Activated CD4-positive, CD25-positive, alpha-beta regulatory T cell (primary cell): ENCODE measurements around the gene LTA.
"Not testable (repeated sequence)": the region's sequence is repeated elsewhere in the genome, so short reads cannot be mapped to it uniquely, and the experiment has no call there.

Experiments used
- DNase-seq, 4 experiments: peaks; one replicate each; lab custom pipeline; 2025; lab: John Stamatoyannopoulos, UW

Gene LTA

DNA sequence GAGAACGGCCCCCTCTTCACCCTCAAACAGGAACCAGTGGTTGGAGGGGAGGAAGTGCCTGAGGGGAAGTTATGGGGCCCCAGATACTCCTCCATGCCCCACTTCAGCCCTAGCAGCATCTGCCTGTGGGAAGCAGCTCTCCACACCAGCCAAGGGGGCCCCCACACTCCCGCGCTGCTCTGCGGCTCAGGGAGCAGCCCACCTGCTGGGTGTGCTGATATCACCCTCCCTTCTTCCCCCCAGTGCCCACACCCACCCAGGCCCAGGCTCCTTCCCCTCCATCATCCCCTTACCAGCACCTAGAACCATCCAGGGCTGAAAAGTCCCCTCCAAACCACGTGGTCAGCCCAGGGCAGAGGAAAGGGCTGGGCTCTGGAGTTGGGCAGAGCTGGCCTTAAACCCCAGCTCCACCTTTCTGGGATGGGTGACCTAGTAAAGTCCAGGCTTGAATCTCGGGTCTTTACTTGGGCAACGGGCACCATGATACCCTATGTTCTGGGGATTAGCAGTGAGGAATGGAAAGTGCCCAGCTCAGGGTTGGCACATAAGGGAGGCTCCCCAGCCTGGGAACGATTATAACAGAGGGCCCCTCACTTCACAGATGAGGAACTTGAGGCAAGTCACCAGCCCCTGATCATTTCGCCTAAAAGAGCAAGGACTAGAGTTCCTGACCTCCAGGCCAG, 14.7 kb downstream of the LTA start:
- peak in 1 of 4 experiments; percentile 8 for DNase-seq

DNA sequence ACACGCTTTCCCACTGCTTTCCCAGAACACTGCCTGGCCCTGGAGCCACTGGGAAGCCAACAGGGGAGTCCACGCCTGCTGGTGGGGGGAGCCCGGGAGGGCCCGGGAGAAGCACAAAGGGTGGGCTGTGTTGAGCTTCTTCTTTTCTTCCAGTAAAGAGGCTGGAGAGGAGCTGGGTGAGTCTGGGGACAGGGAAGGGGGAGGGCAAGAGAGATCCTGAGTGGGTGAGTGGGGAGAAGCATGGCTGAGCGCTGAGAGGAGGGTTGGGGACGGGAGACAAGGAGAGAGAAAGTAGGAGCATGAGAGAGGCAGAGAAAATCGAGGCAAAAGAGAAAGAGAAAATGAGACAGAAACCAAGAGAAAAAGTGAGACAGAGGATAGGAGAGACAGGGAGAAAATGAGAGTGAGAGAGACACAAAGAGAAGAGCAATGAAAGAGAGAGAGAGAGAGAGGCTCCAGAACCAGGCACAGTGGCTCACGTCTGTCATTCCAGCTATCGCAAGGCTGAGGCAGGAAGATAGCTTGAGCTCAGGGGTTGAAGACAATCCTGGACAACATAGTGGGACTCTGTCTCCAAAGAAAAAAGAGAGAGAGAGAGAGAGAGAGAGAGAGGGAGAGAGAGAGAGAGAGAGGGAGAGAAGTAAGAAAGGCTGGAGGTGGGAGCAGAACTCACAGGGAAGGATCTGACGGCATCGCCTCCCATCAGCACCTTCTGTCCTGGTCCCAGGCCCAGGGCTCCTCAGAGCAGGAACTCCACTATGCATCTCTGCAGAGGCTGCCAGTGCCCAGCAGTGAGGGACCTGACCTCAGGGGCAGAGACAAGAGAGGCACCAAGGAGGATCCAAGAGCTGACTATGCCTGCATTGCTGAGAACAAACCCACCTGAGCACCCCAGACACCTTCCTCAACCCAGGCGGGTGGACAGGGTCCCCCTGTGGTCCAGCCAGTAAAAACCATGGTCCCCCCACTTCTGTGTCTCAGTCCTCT, 16.0 kb downstream of the LTA start:
- DNase-seq: no peak

GRCh38 chr6:31588871-31589650, 17.0 kb downstream of the LTA start:
- no peak for DNase-seq

- not testable (repeated sequence) for DNase-seq
Observed at GRCh38 chr6:31590691-31591090, 18.6 kb downstream of the LTA start.

DNA sequence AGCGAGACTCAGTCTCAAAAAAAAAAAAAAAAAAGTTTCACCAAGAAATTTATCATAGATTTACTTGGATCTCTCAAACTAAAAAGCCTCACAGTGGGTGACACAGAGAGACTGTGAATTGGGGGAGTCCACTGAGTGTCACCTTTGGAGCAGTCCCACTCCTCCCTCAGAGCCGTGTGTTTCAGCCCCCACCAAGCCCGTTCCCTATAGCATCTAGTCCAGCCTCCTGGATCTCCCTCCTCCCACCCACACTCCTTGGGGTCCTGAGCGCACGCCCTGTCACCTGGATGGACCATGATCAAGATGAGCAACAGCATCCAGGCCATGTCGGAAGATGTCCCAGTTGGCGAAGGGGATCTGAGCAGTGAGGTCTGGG, 20.3 kb downstream of the LTA start:
- DNase-seq: no peak

- DNase-seq: no peak
Observed at GRCh38 chr6:31597006-31597405, 24.9 kb downstream of the LTA start.

DNA sequence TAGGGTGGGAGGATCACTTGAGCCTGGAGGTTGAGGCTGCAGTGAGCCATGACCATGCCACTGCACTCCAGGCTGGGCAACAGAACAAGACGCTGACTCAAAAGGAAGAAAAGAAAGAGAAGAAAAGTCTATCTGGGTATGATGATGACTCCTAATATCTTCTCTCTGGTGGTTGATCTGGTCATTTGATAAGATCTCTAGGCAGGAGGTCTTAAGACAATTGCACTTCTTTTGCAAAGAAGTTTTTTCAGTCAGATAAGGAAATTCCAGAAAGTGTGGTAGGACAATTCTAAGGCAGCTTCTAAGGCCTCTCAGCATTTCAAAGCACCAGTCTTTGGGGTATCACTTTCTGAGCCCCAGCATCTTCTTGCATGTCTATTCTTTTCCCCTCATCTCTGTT, 35.2 kb downstream of the LTA start:
- DNase-seq: no peak

DNA sequence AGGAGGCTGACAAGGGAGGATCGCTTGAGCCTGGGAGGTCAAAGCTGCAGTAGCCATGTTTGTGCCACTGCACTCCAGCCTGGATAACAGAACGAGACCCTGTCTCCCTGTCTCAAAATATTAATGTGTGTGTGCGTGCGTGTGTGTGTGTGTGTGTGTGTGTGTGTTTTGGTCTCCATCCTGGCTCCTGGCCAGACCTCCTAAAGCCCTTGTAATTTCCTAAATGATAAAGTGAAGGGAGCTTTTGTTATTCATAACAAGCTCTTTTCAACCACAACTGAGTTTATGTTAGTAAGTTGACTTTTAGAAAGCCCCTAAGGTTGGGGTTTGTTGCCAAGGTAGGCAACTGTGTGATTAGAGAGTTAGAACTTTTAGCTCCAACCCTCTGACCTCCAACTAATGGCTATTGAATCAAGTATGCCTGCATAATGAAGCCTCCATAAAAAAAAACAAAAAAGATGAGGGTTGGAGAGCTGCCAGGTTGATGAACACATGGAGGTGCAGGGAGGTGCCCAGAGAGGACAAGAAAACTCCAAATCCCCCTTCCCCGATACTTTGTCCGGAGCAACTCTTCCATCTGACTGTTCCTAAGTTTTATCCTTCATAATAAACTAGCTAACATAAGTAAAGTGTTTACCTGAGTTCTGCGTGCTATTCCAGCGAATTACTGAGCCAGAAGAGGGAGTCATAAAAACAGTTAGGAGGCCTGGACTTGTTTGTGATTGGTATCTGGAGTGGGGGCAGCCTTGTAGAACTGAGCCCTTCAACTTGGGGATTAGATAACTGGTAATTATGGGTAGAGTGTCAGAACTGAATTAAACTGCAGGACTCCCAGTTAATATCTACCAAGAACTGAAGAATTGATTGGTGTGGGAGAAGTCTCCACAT, 37.7 kb downstream of the LTA start:
- DNase-seq: no peak

GRCh38 chr6:31610968-31611367, 38.9 kb downstream of the LTA start:
- DNase-seq: no peak

DNA sequence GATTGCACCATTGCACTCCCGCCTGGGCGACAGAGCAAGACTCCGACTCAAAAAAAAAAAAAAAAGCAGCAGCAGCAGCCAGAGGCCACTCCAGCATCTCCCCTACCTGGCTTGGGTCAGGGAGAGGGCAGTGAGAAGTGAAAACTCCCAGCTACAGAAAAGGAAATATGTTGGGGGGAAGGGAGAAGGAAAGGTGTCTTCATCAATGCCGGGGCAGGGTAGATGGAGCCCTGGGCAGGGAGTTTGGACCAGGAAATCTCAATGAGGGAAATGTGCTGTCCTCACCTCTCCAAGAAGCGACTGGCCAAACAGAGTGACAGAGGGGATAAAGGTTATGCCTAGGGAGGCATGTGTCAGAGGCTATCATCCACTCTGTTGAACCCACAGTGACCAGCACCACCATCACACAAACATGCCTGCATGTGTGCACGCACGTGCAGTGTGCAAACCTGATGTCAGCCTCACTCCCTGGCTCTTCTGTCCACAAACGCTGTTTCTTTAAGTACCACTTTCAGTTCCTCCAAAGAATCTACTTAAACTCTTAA, 42.1 kb downstream of the LTA start:
- no peak for DNase-seq

DNA sequence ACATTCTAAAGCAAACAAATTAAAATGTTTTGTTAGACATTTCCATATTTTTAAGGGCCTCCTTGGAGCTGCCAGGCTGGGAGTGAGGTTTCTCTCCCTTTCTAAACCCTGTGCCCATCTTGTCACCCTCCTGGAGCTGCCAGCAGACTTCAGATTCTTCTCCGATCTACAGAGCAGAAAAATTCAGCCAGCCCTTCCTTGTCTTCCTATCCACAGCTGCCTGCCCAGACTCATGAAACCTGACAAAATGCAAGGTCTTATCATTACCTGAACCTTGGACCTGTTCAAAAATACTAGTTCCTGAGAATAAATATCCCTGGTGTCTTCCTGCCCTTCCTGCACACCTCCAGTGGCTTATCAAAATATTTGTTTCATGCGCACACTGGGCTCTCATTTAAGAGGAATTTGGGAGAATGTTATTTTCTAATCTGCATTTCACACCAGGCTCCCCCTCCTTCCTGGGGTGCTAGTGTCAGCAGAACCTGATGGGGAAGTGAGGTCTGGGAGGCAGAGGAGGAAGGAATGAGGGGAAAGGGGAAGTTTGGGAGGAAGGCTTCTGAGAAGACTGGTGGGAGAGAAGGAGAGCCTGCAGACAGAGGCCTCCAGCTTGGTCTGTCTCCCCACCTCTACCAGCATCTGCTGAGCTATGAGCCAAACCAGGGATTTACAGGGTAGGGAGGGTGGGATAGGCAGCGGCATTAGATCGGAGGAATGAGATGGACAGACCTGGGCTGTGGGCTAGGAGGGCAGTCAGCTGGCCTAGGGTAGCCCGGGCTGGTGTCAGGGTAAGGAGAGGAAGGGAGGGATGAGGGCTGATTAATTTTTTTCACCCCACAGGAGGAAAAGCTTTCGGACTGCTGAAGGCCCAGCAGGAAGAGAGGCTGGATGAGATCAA, 42.8 kb downstream of the LTA start, which contains the start of gene AIF1:
TSS of gene AIF1 (plus strand) at position 551 of the 895 bp plus-strand sequence. CDS start at position 647, 96 bp downstream.
- DNase-seq: no peak

DNA sequence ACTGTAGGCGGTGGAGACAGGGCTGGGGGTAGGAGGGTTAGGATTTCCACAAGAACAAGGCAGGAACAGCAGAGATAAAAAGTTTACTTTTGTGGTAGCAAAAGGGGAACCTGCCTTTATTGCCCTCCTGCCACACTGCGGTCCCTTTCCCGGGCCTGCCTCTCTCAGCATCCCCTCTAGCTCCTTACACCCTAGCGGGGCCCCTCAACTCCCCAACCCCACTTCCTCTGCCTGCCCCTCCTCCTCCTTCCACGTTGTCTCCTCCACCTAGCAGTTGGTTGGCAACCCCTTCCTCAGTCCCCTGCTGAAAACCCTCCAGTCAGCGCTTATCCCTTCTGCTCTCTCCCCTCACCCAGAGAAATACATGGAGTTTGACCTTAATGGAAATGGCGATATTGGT, 43.7 kb downstream of the LTA start:
- DNase-seq: no peak

DNA sequence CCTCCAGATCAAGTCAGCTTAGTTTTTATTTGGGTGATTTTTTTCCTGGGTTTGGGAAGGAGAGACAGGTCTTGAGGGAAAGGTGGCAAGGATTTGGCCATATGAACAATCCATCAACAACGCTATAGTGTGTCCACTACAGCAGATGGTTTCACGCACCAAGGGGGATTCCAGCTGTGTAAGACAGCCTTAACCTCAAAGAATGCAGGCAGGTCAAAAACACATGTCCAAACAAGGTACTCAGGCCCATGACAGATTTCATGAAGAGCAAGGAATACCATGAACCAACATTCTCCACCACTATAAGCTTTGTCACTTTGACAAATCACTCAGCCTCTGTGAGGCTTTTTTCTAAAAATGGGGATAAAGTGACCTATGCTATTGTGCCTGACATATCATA, 44.9 kb downstream of the LTA start:
- DNase-seq: no peak

GRCh38 chr6:31619805-31620585, 47.9 kb downstream of the LTA start:
- peak; percentile 91 to 99 (median 99) for DNase-seq

GRCh38 chr6:31620586-31621319, 48.7 kb downstream of the LTA start, which contains the start of gene PRRC2A:
PRRC2A (plus strand) TSS chr6:31620715; CDS start chr6:31622790, 2,075 bp downstream.
- peak; percentile 85 to 99 (median 99) for DNase-seq

DNA sequence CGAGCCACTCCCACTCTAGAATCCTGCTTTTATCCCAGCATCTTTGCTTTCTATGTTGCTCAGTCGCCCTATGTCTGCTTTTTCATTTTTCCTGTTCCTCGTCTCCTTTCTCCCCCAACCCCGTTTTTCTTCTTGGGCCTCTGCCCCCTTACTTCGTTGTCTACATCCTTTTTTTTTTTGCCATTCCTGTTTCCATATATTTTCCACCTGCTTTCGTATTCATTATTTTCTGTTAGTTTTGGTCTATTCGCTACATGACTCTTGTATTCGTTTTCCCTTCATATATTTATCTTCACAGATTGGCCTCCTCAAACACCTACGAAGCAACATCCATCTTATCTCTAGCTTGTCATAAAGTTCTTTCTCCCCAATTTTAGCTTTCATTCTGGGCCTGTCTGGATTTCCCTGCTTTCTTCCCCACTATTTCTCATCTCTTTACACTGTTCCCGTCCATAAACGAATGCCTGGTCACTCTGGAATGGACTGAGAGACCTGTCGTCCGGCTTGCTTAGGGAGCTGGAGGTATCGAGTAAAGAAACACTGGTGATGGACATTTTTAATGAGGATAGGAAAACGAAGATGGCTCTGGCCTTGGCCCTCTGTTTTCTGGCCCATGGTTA, 49.3 kb downstream of the LTA start:
- DNase-seq: no peak

GRCh38 chr6:31621991-31622390, 49.9 kb downstream of the LTA start:
- no peak for DNase-seq

GRCh38 chr6:31622684-31623091, 50.6 kb downstream of the LTA start:
- DNase-seq: no peak
